Non-pigmented ciliary epithelial cell (primary cell): Measurements from ENCODE around the gene ZNF503.

Source experiments
- DNase-seq: peaks from one replicate; pipeline ENCODE4 v3.0.0-alpha.2; 2010; ENCODE audit warnings: low read depth

Gene ZNF503

GRCh38 chr10:75406462-75407223 is 5.1 kb upstream of the ZNF503 start:
- DNase-seq = no peak

DNA sequence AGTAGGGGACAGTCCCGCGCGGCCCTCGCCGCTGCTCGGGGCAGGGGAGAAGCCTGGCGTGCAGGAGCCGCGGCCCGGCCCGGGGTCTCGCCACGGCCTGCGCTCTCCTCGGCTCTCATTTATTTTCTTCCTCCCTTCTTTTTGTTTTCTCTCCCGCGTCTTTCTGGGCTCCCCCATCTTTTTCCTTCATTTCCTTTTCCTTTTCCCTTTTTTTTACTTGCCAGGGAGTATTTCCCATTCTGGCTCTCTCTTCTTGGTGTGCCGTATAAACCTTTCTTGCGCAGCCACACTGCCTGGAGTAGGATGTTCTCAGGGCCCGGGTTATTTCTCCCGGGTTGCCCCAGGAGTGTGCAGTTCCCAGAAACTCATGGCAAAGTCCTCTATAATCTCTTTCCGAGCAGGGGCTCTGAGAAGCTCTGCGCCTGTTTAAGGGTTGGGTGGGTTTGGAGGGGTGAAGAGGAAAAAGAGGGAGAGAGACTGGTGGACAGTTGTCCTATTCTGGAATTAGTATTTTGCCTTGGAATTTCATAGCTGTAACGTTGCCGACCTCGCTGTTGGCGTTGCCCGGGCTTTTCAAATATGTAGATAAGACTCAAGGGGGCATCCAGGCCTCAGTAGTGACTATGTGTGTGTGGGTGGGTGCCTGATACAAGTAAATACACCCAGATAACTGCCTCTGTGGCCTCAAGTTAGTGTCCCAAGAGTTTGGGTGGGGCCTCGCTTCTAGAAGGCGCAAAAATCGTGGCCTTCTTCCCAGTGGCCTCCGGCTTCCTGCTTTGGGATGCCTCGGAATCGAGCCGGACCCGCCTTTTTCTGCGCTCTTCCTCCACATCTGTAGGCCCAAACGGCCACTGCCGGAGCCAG is 4.3 kb upstream of the ZNF503 start:
- no peak for DNase-seq

DNA sequence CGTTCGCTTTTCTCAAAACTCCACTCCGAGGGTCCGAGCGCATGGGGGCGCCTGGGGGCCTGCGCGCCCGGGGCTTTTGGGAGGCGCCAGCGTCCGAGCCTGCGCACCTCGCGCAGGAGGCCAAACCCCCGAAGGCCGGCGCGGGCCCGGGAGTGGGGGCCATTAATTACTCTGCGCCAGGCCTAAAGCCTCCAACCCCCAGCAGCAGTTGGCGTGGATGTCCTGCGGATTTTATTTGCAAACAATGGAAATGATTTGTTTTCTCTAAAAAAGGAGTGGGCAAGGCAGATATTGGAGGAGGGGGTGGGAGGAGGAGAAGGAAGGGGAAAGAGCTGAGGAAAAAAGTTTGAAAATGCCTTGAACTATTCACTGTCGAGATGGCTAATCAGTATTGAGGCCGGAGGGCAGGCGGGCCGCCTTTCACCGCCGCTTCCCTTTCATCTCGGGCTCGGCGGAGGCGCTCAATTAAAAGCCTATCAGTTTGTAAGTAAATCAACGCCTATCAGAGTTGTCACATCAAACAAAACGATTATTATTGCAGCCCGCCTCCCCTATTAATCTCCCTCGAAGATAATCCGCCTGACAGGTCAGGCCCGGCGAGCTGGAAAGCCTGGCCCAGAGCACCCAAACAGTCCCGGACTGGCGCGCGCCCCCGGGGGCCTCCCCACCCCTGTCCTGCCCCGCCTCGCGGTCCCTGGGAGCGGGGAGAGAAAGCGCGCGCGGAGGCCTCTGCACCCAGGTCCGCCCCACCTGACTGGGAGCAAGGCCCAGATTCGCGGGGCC is 3.4 kb upstream of the ZNF503 start:
- no peak for DNase-seq

- no peak for DNase-seq
These were observed 2.6 kb upstream of the ZNF503 start for GRCh38 chr10:75403939-75404814.

DNA sequence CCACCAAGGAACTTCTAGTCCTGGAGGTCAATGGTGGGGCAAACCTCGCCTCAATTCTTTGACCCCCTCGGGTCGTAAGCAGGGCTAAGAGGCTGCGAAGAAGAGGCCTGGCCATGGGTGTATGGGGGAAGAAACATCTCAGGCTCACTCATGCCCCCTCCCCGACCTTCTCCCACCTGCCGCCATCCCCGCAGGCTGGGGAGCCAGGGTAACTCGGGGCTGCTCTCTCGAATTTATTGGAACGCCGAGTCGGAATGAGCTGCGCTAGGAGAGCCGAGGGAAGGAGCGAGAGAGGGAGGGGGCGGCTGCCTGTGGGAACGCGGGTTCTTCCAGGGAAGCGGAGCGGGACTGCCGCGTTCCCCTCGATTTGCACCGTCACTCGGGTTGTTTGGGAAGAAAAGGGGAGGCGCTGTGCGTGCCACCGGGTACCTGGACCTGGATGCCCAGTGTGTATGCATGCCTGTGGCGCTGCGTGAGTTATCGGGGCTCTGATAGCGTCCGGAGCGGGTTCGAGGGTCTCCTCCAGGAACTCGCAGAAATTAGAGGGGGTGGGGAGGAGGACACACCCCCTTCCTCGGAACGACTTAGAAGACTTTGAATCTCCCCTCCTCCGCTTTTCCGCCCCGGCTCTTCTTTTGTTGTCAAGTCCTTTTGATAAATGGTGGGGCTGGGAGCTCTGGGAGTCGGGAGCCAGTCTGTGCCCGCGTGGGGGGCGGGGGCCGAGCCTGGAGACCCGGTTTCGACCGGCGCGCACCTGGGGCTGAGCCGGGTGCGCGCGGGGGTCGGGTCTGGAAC is 1.8 kb upstream of the ZNF503 start:
- DNase-seq = no peak

- DNase-seq = no peak
These were observed 1.1 kb upstream of the ZNF503 start for GRCh38 chr10:75402486-75403143.

DNA sequence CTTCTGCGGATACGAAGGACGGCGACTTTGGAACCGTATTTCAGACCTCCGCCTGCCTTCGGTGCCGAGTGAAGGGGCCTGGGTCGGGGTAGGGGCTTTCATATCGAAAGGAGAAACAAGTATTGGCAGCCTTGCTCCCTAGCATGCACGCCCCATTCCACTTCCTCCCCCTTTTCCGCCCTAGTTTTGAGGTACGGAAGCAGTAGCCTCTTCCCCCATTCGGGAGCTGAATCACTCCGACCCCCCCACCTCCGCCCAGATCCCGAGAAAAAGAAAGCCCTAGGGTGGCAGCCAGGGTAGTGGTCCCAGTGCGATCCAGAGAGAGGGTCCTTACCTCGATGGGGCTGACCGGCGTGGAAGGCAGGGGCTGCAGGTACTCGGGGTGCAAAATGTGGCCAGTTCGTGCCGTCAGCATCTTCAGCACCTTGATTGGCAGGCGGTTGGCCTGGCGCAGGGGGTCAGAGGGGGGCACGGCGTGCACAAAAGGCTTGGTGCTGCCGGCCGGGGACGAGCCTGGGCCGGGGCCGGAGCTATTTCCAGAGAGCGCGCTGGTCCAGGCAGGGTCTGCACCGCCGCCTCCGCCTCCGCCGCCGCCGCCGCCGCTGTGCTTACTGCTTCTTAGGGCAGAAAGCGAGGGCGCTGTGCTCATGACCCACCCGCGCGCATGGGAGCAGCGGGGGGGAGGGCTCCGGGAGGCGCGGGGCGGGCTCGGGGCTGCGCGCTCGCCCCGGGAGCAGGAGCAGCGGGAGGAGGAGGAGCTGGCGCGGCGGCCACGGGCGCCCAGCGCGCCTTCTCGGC is 594 bp downstream of the ZNF503 start:
- DNase-seq = no peak

DNA sequence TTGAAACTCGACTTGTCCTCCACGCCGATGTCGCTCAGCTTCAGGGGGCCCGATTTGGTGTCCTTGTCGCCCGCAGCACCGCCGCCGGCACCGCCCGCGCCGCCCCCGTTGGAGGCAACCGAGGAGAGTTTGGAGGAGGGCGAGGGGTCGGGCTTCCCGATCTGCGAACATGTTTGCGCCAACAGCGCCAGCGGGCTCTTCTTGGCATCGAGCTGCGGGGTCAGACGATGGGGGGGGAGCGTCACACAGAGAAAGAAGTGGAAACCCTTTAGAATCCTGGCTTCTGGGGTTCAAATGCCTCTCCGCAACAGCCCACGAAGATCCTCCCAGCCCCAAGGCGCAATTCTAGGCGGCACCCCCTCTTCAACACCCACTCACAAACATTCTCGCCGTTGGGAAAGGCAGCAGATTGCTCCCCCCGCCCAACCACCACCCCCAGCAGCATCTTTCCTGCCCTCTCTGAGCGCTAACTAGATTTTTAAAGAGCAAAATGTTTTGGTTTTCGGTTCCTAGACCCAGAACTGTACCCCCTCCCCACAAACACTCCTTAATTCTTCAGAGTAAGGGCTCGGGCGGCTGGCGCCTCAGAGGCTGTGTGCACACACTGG is 1.3 kb downstream of the ZNF503 start:
- DNase-seq = no peak

DNA sequence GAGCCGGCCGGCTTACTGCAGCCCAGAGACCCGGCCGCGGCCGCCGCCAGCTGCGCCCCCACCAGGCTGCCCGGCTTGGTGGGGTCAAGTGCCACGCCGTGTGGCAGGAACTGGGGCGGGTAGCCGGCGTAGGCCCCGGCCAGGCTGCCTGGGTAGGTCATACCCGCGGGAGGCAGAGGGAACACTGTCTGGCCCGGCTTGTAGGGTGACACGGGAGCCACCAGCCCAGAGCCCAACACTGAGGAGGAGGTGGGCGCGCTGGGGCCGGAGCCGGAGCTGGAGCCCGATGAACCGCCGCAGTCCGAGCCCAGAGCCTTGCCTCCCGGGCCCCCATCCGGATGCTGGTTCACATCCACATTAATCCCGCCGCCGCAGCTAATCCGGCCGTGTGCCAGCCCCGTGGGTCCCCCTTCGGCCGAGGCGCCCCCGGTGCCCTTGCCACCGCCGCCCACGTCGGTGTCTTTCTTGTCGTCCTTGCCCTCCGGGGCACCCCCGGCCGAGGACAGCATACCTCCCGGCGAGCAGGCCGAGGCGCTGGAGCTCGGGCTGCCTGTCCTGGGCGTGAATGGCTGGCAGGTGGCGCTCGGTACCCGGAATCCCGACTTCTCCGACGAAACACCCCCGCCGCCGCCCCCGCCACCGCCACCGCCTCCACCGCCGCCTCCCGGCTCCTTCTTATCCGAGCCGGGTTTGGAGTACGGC is 2.0 kb downstream of the ZNF503 start:
- DNase-seq = no peak

- no peak for DNase-seq
These were observed 2.7 kb downstream of the ZNF503 start for GRCh38 chr10:75398692-75399460.

DNA sequence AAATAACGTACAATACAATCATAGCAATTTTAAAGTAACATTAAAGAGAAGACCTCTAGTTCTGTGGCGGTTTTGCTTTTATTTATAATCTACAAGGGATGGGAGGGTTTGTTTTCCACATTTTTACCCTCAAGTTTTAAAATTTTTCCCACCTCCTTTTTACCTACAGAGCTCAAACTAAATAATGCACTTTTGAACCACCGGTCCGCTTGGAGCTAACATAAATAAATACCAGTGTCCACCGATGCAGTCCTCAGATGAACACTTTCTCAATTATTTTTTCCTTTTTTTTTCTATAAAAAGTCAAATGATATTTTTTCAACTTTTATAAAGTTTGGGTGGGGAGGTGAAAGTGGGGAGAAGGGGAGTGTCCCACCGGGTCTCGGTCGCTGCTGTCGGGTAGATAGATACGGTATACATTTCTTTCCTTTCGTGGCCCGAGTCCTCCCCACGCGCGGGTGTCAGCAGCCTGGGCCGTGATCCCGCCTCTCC is 3.3 kb downstream of the ZNF503 start:
- DNase-seq = no peak

GRCh38 chr10:75397496-75398199 is 3.9 kb downstream of the ZNF503 start:
- DNase-seq = no peak

DNA sequence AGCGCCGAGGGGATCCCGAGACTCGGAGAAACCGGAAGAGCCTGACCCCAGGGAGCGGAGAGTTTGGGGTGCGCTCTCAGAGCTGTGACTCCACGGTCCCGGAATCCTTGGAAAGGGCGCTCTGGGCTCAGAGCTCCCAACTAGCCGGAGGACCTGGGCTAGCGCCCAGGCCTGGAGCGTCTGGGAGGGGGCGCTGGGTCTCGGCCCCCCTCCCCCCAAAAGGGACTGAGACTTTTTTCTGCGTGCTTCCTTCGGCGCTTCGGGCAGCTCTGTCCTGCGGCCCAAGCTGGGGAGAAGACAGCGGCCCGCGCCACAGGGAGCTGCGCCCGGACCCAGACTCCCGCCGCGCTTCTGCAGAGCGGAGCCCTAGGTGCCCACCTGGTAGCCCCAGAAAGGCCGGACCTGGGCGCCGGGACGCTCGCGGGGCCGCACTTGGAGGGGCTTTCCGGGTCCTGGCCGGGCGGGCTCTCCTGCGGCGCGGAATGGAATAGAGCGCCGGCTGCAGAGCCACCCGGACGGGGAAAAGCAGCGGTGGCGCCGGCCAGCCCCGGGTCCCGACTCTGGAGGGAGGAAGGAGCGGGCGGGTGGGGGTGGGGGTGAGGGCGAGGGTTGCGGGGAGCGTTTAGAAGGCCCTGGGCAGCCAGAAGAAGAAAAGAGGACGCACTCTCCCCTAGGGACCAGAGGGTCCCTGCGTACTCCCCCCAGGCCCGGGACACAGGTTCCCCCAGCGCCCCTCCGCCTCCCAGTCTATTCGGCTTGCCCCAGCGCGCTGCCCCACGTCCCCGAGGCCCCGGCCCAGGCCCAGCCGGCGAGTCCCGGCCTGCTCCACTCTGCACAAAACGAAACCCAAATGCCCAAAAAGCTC is 4.7 kb downstream of the ZNF503 start:
- DNase-seq = no peak

DNA sequence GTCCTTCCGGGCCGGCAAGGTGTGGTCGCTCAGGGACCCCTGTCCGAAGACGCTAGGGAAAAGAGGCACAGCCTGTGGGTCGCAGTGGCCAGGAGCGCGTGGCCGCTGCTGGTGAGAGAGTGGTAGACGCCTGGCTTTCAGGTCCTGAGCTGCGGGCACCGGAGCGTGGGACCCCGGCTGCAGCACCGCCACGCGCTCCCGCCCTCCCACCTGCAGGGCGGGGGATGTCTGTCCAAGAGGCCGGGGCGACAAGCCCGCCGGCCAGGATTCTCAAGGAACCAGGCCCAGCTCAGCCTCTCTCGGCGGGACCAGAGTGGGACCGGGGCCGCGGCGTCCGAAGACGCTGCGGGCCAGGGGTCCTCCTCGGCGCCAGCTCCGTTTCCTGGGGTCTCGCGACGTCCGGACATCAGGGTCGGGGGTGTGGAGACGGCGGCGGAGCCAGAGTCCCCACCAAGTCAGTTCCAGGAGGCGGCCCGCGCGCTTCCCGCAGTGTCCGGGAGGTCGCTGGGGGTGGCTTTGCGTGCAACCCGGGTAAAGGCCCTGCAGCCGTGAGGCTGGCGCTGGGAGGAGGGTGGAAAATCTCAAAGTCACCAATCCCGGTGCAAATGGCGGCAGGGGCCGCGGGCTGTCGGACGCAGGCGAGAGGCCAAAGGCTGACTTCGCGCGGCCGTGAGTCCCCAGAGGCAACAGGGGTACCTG is 5.5 kb downstream of the ZNF503 start:
- DNase-seq = no peak
